ENCODE data around the gene ARVCF. TPM values are rescaled to one million over a fixed set of nuclear protein-coding genes. Genes with fewer than 3 reads are reported as not detected.

The ARVCF gene
- total RNA-seq, 4 donors from 2014 or later, result 32.5 to 61.5 (median 39.5) TPM

DNA sequence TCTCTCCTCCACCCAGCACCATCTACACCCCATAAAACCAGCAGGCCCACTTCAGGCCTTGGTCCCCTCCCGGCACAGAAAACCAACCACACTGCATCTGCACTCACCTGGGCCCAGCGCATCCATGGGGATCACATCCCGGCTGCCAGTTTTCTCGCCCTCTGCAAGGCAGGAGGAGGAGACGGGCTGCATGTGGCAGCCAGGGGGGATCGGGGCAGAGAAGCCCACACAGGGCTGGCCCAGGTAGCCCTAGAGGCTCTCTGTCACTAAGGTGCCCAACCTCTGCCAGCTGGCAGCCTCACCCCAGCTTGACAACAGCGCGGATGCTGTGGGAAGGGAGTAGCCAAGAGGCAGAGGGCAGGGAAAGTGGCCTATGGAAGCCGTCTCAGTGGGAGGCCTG lies 44.4 kb downstream of the ARVCF start:
- 86% methylated on average over 1 of the region's 9 CpGs; no CpG with 5 or more reads in 1 of the 2 donors for WGBS, 2 donors (ENCODE audit: low coverage in 1 of 2)
- H3K36me3 ChIP-seq, result peaks cover 0 to 74% of the 10 kb centered on the region in 2 donors
- H3K4me3 ChIP-seq, result no peak overlapping the region
- H3K4me1 ChIP-seq, result peaks cover 0 to 28% (median 12%) of the 10 kb centered on the region in 3 donors
- H3K9me3 ChIP-seq, result no peaks in the 10 kb centered on the region
- no peaks in the 10 kb centered on the region for H3K27me3 ChIP-seq
- H3K27ac ChIP-seq, result peak overlapping the region in 1 of 4 donors; percentile 33
- no peak for ATAC-seq
- TF ChIP-seq POLR2A (IDR thresholded peaks at IDR 0.05), result no peak
- TF ChIP-seq CTCF (IDR thresholded peaks at IDR 0.05), result no peak
- TF ChIP-seq POLR2AphosphoS5 (IDR thresholded peaks at IDR 0.05), result no peak
- no peak for TF ChIP-seq EP300 (IDR thresholded peaks at IDR 0.05)

- 67 to 80% methylated on average over 1 to 14 of the region's 28 CpGs for WGBS, 2 donors (ENCODE audit: low coverage in 1 of 2)
- peaks cover 0 to 28% (median 12%) of the 10 kb centered on the region in 3 donors for H3K4me1 ChIP-seq
- TF ChIP-seq CTCF (IDR thresholded peaks at IDR 0.05) (no peak), POLR2A (IDR thresholded peaks at IDR 0.05) (no peak), EP300 (IDR thresholded peaks at IDR 0.05) (no peak), POLR2AphosphoS5 (IDR thresholded peaks at IDR 0.05) (no peak)
- no peaks in the 10 kb centered on the region for H3K9me3 ChIP-seq
- no peak for ATAC-seq
- peak overlapping the region in 3 of 4 donors; percentile 33 to 58 (median 38) for H3K27ac ChIP-seq
- no peaks in the 10 kb centered on the region for H3K27me3 ChIP-seq
- H3K36me3 ChIP-seq, result peaks cover 0 to 75% of the 10 kb centered on the region in 2 donors
- H3K4me3 ChIP-seq, result no peak overlapping the region
Measured at GRCh38 chr22:19971276-19972124, 45.1 kb downstream of the ARVCF start.

DNA sequence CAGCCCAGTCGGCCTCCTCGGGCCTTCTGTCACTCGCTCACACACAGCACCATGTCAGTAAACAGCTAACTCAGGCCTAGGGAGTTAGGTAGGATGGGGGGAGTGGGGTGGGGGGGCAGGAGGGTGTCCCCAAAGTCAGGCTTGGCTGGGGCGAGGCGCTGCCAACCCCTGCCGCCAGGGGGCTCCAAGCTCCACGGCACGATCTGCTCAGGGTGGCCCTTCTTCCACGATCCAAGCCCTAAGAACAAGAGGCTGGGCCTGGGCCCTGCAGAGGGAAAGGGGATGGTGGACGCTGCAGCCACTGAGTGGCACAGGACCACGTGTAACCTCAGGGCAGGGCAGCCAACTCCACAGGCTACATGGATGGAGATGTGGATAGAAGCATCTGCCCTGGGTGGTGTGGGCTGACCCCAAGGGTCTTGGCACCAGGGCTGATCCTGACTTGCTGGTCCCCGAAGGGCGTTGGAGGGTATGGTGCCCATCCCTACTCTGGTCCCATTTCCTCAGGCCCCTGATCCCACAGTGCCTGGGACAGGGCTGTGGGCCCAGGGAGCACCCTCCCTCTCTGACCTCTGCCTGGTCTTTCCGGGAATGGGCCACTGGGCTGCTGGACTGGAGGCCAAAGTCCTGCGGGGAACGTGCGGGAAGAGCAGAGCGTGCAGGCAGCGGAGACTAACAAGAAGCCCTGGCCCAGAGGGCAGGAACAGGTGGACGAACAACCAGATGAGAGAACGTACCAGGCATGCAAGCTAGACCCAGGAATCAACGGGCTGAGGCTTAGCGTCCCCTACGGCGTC lies 45.9 kb downstream of the ARVCF start:
- TF ChIP-seq EP300 (IDR thresholded peaks at IDR 0.05) (no peak), POLR2A (IDR thresholded peaks at IDR 0.05) (no peak), POLR2AphosphoS5 (IDR thresholded peaks at IDR 0.05) (no peak), CTCF (IDR thresholded peaks at IDR 0.05) (peak in 3 of 4 experiments; percentile 92 to 98 (median 92))
- ATAC-seq, result peak; percentile 71
- peak overlapping the region in 3 of 4 donors; percentile 33 to 58 (median 38) for H3K27ac ChIP-seq
- H3K4me1 ChIP-seq, result peaks cover 0 to 28% (median 12%) of the 10 kb centered on the region in 3 donors
- H3K4me3 ChIP-seq, result no peak overlapping the region
- WGBS, 2 donors (ENCODE audit: low coverage in 1 of 2), result 73% methylated on average over 9 of the region's 25 CpGs; no CpG with 5 or more reads in 1 of the 2 donors
- peaks cover 0 to 82% of the 10 kb centered on the region in 2 donors for H3K36me3 ChIP-seq
- no peaks in the 10 kb centered on the region for H3K9me3 ChIP-seq
- no peaks in the 10 kb centered on the region for H3K27me3 ChIP-seq

DNA sequence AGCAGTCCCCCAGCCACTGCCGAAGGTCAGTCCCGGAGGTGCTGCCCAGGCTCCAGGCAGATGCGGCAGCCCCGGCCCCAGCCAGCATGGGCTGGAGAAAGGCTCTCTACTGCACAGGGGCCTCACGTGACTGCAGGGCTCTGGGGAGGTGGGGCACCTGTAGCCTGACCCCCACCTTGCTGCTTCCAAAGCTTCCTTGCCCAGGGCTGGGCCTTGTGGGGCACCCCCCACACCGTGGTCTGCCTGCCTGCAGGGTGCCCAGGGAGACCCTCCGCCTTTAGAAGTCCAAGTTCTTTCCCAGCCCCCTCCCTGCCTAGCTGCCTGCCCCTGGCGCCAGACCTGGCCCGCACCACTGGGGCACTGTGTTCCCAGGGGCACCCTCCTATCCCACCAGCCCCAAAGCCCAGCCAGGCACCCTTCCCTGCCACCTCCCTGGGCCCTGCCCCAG lies 46.6 kb downstream of the ARVCF start:
- Histone ChIP-seq H3K4me1 (peaks cover 0 to 24% (median 10%) of the 10 kb centered on the region in 3 donors), H3K4me3 (no peak overlapping the region), H3K27me3 (no peaks in the 10 kb centered on the region), H3K9me3 (no peaks in the 10 kb centered on the region), H3K27ac (peak overlapping the region in 2 of 4 donors; percentile 38 to 58), H3K36me3 (peaks cover 0 to 88% of the 10 kb centered on the region in 2 donors)
- ATAC-seq, result no peak
- no CpG with 5 or more reads among the region's 9 CpGs for WGBS, 2 donors (ENCODE audit: low coverage in 1 of 2)
- TF ChIP-seq CTCF (IDR thresholded peaks at IDR 0.05), result no peak
- TF ChIP-seq POLR2AphosphoS5 (IDR thresholded peaks at IDR 0.05), result no peak
- no peak for TF ChIP-seq EP300 (IDR thresholded peaks at IDR 0.05)

Data from gastroesophageal sphincter (tissue), 4 donors.